Measurements from ENCODE around the gene RREB1. TPM values are rescaled to one million over a fixed set of nuclear protein-coding genes. Genes with fewer than 3 reads are reported as not detected.
"Not testable (repeated sequence)": the region's sequence is repeated elsewhere in the genome, so short reads cannot be mapped to it uniquely, and the experiment has no call there.

Gene RREB1
- polyA plus RNA-seq, 12 donors: 14.2 to 31.9 (median 19.6) TPM; not detected in 1

DNA sequence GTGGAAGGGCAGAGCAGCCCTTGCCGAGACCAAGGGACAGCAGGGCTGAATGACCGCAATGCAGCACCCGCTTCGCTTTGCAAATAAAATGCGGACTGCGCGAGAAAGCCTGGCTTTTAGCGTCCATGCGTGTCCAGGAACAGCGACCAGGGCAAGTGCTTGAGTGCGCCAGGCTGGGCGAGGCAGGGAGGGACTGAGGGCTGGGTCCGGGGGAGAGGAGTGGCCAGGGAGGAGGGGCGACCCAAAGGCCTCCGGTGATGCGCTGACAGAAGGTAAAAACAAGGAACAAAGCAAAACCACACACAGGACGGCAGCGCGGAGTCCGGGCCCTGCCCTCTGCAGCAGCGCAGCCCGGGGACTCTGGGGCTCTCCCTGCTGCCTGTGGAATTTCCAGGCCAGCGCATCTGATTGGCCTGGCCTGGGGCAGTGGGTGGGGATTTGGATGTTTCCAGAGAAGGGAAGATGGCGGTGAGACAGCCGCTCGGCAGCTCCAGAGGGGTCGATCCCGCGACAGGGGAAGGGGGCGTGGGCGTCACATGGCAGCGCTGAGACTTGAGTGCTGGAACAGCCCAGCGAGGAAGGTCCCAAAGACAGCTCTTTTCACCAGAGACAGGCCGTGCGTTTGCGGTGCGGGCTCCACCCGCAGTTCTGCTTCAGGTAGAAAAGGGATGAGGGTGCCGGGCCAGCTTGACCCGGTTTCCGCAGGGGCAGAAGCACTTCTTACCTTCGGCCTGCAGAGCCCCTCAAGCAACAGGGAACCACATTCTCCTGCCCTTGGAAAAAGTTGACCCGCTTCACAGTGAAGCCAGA is 153.5 kb downstream of the RREB1 start:
- peak; percentile 89 for DNase-seq

DNA sequence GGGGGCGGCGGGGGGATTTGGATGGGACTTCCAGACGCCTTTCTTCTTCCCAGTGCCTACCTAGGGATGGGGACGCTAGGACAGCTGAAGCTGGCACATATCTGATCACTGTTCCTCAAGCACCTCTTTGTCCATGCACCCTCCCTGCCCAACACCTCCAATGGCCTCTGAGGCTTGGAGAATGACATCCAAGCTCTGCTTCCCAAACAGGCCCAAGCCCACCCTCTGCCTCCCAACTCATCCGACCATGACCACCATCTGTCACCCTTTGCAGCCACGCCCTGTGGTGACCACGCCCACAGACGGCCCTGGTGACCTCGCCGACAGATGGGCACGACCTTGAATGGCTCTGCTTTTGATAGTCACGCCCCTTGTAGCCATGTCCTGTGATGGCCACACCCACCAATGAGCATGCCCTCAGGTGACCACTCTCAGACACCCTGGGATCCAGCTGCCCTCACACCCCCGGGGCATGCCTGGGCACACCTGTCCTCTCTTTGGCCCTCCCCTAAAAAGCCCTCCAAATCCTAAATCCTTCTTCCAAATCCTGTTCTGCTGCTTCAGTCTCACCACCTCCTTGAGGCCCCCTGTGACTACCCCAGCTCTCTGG is 154.2 kb downstream of the RREB1 start:
- DNase-seq: no peak

DNA sequence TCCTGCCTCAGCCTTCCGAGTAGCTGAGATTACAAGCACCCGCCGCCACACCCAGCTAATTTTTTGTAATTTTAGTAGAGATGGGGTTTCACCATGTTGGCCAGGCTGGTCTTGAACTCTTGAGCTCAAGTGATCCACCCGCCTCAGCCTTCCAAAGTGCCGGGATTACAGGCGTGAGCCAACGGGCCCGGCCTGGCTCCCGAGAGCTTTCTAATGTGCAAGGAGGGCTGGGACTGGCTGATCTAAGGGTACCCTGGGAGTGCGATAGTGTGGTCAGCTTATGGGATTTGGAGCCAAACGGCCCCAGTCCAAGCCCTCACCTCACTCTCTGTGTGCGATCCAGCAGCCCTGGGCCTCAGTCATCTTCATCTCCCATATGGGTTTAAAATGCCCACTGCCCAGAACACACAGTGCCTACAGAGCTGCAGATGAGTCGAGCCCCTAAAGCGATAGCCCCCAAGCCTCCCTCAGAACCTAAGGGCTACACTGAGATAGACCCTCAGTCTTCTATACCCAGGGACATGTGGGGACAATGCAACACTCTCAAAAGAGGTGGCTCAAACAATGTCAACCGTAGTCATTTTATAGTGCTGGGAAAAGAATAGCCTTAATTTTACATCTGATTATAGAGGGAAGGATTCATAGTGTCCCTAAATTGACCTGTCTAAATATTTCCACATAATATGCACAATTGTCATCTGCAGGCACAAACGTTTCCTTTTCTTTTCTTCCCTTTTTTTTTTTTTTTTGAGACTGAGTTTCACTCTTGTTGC is 155.2 kb downstream of the RREB1 start:
- DNase-seq: no peak

DNA sequence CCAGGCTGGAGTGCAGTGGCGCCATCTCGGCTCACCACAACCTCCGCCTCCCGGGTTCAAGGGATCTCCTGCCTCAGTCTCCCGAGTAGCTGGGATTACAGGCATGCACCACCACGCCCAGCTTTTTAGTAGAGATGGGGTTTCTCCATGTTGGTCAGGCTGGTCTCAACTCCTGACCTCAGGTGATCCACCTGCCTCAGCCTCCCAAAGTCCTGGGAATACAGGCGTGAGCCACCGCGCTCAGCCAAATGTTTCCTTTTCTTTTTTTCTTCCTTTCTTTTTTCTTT is 155.7 kb downstream of the RREB1 start:
- not testable (repeated sequence) for DNase-seq

DNA sequence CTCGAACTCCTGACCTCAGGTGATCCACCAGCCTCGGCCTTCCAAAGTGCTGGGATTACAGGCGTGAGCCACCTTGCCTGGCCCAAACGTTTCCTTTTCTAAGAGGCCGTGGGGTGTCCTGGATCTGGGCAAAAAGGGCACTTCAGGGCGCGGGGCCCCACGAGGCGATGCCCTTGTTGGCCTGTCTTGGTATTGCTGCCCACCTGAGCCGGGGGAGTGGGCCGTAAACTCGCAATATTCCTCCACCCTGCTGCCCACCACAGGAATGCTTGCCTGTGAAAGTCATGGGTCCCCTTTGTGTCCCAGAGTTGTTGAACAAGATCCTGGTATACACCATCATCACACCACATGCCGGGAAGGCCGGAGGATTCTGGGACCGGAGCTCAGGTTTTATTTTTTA is 156.3 kb downstream of the RREB1 start:
- no peak for DNase-seq

DNA sequence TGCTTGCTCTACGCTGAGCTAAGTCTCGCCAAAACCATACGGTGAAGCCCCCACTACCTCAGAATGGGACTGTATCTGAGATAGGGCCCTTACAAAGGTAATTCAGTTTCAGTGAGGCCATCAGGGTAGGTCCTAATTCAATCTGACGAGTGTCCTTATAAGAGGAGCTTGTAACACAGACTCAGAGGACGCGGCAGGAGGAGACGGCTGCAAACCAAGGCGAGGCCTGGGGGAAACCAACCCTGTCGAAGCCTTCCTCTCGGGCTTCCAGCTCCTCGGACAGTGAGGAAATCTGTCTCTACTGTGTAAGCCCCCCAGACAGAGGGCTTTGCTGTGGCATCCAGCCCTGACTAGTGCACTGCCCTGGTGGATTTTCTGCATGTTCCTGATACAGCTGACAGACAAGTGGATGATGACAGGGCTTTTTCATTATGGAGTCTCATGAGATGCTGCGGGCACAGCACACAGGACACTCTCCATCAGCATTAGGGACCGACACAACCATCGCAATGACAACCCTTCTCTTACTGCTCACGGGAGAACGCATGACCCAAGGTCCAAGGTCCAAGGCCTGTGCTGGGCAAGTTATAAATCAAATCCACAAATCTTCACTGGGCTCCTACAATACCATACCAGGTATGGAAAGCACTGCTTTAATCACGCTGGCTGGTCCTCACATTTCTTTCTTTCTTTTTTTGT is 157.1 kb downstream of the RREB1 start:
- no peak for DNase-seq

DNA sequence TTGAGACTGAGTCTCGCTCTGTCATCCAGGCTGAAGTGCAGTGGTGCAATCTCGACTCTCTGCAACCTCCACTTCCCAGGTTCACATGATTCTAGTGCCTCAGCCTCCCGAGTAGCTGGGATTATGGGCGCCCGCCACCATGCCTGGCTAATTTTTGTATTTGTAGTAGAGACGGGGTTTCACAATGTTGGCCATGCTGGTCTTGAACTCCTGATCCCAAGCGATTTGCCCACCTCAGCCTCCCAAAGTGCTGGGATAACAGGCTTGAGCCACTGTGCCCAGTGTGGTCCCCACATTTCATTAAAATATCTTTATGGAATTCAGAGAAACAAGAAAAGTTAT is 157.6 kb downstream of the RREB1 start:
- not testable (repeated sequence) for DNase-seq

DNA sequence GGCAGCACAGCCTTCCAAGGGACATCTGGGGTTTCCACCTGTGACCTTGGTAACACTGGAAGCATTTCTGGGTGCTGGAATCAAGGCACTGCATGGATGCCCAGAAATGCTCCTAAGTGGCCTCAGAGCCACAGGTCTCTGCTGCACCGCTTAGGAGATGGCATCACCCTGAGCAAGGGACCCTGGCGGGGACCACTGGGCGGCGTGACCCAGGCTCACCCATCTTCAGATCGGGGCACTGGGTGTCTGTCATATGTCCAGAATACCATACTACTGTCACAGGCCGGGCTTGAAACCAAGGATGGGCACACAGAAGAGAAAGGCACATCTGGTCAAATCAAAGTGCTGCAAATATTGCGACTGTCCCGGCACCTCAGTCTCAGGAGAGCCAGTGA is 159.3 kb downstream of the RREB1 start:
- DNase-seq: no peak

DNA sequence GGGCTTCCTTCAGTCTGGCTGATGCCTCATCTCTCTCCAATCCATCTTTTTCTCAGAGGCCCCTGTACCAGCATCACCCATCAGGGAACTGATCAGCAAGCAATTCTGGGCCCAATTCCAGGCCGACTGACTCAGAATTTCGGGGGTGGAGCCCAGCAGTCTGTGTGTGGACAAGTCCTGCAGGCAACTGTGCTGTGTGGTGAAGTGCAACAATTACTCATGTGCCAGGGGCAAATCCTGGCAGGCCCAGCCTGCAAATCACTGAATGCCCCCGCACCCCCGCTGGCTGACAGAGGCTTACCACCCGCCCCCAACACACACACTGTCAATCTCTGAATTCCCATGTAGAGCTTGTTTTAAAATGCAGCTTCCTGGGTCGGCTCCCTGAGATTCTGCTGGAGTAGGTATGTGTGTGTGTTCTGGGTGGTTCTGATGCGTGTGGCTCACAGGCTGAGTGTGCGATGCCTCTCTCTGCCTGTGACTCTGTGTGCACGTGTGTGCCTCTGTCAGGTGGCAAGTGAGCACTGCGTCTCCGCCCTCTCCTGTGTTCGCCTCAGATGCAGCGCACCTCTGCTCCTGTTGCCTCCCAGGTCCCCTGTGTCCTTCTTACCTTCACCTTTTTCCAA is 159.8 kb downstream of the RREB1 start:
- no peak for DNase-seq

DNA sequence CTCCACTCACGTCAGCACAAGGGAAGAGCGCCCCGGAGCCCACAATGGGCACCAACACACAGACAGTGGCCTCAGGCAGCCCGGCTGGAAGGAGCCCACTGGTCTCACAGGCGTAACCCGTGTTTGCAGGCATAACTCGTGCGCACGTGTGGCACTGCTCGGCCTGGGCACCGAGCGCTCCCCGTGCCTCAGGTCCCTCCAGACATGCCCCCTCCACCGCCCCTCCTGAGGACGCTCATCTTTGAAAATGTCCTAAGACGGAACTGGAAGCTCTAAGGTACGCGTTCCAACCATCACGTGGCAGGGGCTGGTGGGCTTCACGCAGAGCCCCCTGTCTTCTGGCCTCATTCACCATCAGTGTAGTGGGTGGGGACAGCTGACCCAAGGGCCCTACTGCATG is 160.6 kb downstream of the RREB1 start:
- no peak for DNase-seq

DNA sequence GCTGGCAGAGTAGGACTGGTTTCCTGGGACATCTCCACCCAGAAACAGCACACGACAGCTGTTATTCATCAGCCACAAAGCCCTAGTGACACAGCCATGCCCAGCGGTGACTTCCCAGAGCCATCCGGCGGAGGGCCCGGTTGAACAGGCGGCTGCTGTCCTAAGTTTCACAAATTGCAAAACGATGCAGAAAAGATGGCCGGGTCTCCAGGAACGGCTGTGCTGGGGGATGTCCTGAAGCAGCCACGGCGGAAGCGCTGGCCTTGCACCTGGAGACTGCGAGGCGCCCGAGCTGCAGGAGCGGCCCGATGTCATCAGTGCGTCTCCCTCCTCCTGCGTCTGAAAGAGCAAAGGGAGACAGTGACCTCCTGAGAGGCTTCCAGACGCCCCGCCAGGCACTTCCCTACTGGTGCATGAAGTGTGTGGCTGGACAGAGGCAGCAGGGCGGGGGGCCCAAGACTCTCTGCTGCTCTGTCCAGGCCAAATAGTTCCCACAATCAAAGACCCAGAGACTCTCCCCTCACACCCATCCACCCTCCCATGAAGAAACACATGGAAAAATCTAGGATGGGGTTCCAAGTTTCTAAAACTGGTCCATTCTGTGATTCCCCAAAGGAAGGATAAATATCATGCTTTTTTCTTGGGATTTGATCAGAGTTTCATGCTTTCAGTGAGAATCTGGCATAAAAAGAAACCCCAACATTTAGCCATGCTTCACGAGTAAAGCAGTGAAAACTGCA is 161.2 kb downstream of the RREB1 start:
- DNase-seq: no peak

DNA sequence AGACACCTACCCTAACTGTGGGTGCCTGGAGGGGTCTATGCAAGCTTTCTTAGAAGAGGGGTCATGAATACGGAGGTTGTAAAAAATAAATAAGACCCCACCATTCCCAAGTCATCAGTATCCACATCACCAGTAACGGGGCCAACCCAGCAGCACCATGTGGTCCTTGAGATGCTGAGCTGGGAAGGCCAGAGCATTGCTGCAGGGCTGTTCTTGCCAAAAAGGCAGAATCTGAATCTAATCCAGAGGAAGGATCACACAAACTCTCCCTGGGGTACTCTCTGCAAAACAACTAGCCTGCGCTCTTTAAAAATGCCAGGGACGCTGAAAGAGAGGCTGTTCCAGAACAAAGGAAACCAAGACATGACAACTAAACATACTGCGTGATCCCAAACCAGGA is 162.1 kb downstream of the RREB1 start:
- DNase-seq: no peak

DNA sequence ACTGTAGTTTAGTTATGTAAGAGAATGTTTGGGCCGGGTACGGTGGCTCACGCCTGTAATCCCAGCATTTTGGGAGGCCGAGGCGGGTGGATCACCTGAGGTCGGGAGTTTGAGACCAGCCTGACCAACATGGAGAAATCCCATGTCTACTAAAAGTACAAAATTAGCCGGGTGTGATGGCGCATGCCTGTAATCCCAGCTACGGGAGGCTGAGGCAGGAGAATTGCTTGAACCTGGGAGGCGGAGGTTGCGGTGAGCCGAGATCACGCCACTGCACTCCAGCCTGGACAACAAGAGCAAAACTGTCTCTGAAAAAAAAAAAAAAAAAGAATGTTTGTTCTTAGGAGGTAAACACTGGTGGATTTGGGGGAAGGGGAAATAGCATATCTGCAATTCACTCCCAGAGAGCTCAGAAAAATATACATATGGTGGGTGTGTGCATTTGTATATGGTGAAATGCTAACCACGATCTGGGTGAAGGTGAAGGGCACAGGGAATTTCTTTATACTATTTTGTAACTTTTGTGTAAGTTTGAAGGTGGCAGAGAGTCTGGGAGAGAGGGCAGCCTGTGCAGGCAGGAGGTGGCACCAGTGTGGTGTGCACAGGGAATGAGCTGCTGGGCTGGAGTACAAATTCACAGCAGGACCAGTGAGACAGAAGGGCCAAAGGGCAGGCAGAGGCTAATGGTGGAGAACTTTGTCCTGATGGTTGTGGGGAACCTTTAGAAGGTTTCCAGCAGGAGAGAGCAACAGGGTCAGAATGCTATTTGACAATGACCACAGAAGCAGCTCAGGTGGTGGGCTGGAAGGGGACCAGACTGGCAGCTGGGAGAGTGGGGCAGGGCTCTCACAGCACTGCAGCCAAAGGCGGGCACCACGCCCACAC is 162.8 kb downstream of the RREB1 start:
- DNase-seq: no peak

DNA sequence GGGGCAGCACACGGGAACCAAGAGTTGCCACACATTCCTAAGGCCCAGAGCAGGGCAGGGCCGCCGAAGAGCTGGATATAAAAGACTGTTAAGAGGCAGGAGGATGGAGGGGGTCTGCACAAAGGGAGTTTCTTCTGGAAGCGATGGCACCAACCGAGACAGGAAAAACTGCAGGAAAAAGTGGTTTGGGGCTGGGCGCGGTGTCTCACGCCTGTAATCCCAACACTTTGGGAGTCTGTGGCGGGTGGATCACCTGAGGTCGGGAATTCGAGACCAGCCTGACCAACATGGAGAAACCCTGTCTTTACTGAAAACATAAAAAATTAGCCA is 163.4 kb downstream of the RREB1 start:
- no peak for DNase-seq

DNA sequence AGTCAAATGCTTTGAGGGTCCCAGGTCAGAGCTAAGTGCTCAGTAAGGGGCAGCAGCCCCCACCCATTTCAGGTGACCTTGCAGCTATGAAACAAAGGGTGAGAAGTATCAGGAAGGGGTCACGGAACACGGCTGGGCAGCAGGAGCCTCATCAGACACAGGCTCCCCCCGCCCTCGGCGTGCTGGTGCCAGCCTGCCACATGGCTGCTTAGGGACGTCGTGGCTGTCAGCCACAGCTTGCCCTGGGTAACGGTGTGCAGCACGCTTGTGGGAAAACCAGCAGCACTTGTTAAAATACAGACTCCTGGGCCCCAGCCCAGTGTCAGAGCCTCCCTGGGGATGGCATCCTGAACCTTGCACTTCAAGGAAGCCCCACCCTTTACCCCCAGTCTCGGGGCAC is 165.9 kb downstream of the RREB1 start:
- no peak for DNase-seq

DNA sequence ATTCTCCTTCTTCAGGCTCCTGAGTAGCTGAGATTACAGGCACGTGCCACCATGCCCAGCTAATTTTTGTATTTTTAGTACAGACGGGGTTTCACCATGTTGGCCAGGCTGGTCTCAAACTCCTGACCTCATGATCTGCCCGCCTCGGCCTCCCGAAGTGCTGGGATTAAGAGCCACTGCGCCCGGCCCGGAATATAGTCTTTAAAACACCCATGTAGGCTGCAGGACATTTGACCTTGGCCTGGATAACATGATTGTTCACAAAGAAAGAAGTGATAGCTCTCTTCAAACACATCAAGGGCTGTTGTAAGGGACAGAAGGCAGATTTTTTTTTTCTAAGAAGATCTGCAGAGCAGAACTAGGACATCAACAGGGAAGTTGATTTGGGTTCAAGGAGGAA is 166.8 kb downstream of the RREB1 start:
- DNase-seq: not testable (repeated sequence)

DNA sequence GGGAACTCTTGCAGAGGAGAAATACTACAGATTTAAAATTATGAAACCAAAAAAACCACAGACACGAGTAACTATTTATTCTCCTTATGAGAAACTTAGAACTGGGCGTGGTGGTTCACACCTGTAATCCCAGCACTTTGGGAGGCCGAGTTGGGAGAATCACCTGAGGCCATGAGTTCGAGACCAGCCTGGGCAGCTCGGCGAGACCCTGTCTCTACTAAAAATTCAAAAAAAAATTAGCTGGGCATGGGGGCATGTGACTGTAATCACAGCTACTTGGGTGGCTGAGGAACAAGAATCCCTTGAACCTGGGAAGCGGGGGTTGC is 168.4 kb downstream of the RREB1 start:
- DNase-seq: no peak

DNA sequence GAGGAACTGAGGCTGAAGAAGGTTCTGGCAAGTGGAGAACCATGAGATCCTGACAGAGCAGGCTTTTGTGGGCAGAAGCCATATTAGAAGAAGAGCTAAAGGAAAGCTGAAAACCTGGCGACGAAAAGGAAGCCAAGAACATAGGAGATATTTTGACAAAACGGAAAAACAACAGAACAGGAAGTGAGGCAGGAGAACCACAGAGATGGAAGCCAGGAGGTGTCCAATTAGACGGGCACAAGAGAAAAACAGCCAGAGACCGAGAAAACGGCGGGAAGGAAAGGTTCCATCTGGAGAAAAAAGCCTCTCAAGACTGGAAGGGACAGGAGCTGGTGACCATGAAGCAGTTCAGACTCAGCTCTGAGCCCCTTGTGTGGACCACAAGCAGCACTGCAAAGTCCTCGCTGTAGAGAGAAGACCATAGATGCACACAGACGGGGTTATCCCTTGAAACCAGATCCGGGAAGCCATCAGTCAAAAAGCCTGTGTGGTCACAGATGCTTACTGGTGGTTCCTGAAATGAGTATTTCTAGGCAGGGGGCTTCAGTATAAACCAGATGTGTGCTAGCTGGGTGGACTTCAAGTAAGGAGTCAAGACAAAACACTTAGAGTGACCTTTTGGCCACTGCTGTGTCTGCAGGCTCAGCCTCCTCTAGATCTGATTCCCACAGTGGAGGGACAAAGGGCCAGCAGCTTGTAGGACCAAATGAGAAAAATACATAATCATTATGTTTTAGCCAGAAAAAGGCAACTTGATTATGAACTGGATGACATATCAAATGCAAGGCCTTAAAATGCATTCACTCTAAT is 174.5 kb downstream of the RREB1 start:
- no peak for DNase-seq

DNA sequence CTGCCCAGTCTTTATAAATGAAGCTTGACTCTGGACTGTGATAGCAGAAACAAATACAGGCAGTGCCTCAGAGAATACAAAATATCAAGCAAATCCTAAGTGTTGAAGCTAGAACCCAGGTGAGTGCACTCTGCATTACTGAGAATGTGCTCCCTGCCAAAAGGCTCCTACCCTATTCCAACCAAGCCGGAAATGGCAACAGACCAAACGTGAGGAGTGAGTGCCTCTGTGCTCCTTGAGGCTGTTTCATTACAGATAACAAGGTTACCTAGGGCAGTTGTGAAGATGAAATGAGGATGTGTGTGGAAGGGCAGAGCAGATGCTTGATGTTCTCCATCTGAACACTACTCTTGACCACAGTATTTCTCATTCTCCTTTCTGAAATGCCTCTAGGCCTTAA is 175.9 kb downstream of the RREB1 start:
- no peak for DNase-seq

DNA sequence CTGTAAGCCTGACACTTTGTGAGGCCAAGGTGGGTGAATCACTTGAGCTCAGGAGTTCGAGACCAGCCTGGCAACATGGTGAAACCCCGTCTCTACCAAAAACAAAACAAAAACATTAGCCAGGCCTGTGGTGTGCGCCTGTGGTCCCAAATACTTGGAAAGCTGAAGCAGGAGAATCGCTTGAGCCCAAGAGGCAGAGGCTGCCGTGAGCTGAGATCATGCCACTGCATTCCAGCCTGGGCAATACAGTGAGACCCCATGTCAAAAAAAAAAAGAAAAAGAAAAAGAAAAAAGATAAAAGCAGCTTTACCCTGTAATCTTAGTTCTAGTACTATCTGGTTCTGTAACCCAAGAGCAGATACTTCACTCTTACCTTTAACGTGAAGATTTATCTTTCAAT is 177.7 kb downstream of the RREB1 start:
- DNase-seq: no peak

Measured in muscle of arm (tissue), 12 donors.